Activated T-cell treated with anti-CD3 and anti-CD28 coated beads for 48 hours (primary cell): ENCODE data around the gene PTPRT.

Experiments used
- DNase-seq: peaks from one replicate; pipeline ENCODE4 v3.0.0-alpha.2; 2020; ENCODE audit warnings: low read depth

The PTPRT gene

GRCh38 chr20:42795111-42795695 lies 394.5 kb downstream of the PTPRT start:
- DNase-seq: no peak

GRCh38 chr20:42792052-42792451 lies 397.7 kb downstream of the PTPRT start:
- no peak for DNase-seq

GRCh38 chr20:42790111-42790510 lies 399.6 kb downstream of the PTPRT start:
- DNase-seq: no peak

- DNase-seq: no peak
These were observed 401.0 kb downstream of the PTPRT start for GRCh38 chr20:42788707-42789106.

GRCh38 chr20:42785041-42785440 lies 404.7 kb downstream of the PTPRT start:
- no peak for DNase-seq

- no peak for DNase-seq
These were observed 410.5 kb downstream of the PTPRT start for GRCh38 chr20:42779216-42779615.

- DNase-seq: no peak
These were observed 413.8 kb downstream of the PTPRT start for GRCh38 chr20:42775866-42776265.

- DNase-seq: no peak
These were observed 414.7 kb downstream of the PTPRT start for GRCh38 chr20:42775037-42775436.

- no peak for DNase-seq
These were observed 426.7 kb downstream of the PTPRT start for GRCh38 chr20:42763015-42763414.

GRCh38 chr20:42756991-42757390 lies 432.7 kb downstream of the PTPRT start:
- DNase-seq: no peak

- DNase-seq: no peak
These were observed 435.0 kb downstream of the PTPRT start for GRCh38 chr20:42754706-42755105.

GRCh38 chr20:42752620-42753019 lies 437.1 kb downstream of the PTPRT start:
- DNase-seq: no peak

GRCh38 chr20:42749556-42749955 lies 440.1 kb downstream of the PTPRT start:
- DNase-seq: no peak

- DNase-seq: no peak
These were observed 441.8 kb downstream of the PTPRT start for GRCh38 chr20:42747765-42748411.

GRCh38 chr20:42744756-42745465 lies 444.8 kb downstream of the PTPRT start:
- DNase-seq: no peak

- DNase-seq: no peak
These were observed 446.8 kb downstream of the PTPRT start for GRCh38 chr20:42742926-42743325.

GRCh38 chr20:42741906-42742305 lies 447.8 kb downstream of the PTPRT start:
- DNase-seq: no peak

GRCh38 chr20:42740226-42740870 lies 449.4 kb downstream of the PTPRT start:
- no peak for DNase-seq

GRCh38 chr20:42739683-42740082 lies 450.0 kb downstream of the PTPRT start:
- no peak for DNase-seq

GRCh38 chr20:42735539-42735938 lies 454.2 kb downstream of the PTPRT start:
- DNase-seq: no peak

- no peak for DNase-seq
These were observed 454.9 kb downstream of the PTPRT start for GRCh38 chr20:42734660-42735368.

- DNase-seq: no peak
These were observed 467.8 kb downstream of the PTPRT start for GRCh38 chr20:42721923-42722322.
